ENCODE measurements around the gene SUN5. TPM values are rescaled to one million over a fixed set of nuclear protein-coding genes. Genes with fewer than 3 reads are reported as not detected.

Gene SUN5
- total RNA-seq, 1 experiment from 2014 or later = not detected

GRCh38 chr20:33020278-33021161 is 16.3 kb upstream of the SUN5 start:
- Mint-ChIP-seq H3K27me3 (ENCODE audit: unreplicated experiment) (peaks cover 64% of the 10 kb centered on the region), H3K36me3 (ENCODE audit: insufficient read depth, unreplicated experiment) (no peaks in the 10 kb centered on the region), H3K9me3 (ENCODE audit: low read depth, unreplicated experiment) (no peaks in the 10 kb centered on the region), H3K27ac (ENCODE audit: unreplicated experiment) (no peak overlapping the region), H3K4me3 (ENCODE audit: low read depth, unreplicated experiment) (no peak overlapping the region), H3K4me1 (ENCODE audit: low read depth, unreplicated experiment) (no peaks in the 10 kb centered on the region)
- CTCF ChIA-PET = no interaction called here
- DNase-seq = no peak
- TF ChIP-seq CTCF (IDR thresholded peaks at IDR 0.05; ENCODE audit: unreplicated experiment) = no peak
- intact Hi-C loops (cut with micrococcal nuclease; ENCODE audit: unreplicated experiment) = no loop called here
- BruUV-seq (replicated peaks) = no TSS peak

GRCh38 chr20:33019465-33020277 is 15.4 kb upstream of the SUN5 start:
- Mint-ChIP-seq H3K4me3 (ENCODE audit: low read depth, unreplicated experiment) (no peak overlapping the region), H3K9me3 (ENCODE audit: low read depth, unreplicated experiment) (no peaks in the 10 kb centered on the region), H3K4me1 (ENCODE audit: low read depth, unreplicated experiment) (no peaks in the 10 kb centered on the region), H3K27me3 (ENCODE audit: unreplicated experiment) (peaks cover 72% of the 10 kb centered on the region), H3K27ac (ENCODE audit: unreplicated experiment) (no peak overlapping the region), H3K36me3 (ENCODE audit: insufficient read depth, unreplicated experiment) (no peaks in the 10 kb centered on the region)
- CTCF ChIA-PET = interaction anchor here (1.4 kb wide), 1 partner anchor 17 kb away, joined by 3 read pairs; no protein-coding TSS in a partner anchor
- no TSS peak for BruUV-seq (replicated peaks)
- TF ChIP-seq CTCF (IDR thresholded peaks at IDR 0.05; ENCODE audit: unreplicated experiment) = no peak
- intact Hi-C loops (cut with micrococcal nuclease; ENCODE audit: unreplicated experiment) = no loop called here
- no peak for DNase-seq

- no peak for TF ChIP-seq CTCF (IDR thresholded peaks at IDR 0.05; ENCODE audit: unreplicated experiment)
- intact Hi-C loops (cut with micrococcal nuclease; ENCODE audit: unreplicated experiment) = no loop called here
- H3K4me1 Mint-ChIP-seq (ENCODE audit: low read depth, unreplicated experiment) = no peaks in the 10 kb centered on the region
- no peaks in the 10 kb centered on the region for H3K36me3 Mint-ChIP-seq (ENCODE audit: insufficient read depth, unreplicated experiment)
- CTCF ChIA-PET = interaction anchor here (1.4 kb wide), 1 partner anchor 16 kb away, joined by 3 read pairs; no protein-coding TSS in a partner anchor
- H3K27me3 Mint-ChIP-seq (ENCODE audit: unreplicated experiment) = peaks cover 85% of the 10 kb centered on the region
- H3K4me3 Mint-ChIP-seq (ENCODE audit: low read depth, unreplicated experiment) = no peak overlapping the region
- no TSS peak for BruUV-seq (replicated peaks)
- no peak overlapping the region for H3K27ac Mint-ChIP-seq (ENCODE audit: unreplicated experiment)
- no peak for DNase-seq
- no peaks in the 10 kb centered on the region for H3K9me3 Mint-ChIP-seq (ENCODE audit: low read depth, unreplicated experiment)
Measured at GRCh38 chr20:33018169-33018931, 14.1 kb upstream of the SUN5 start.

- Mint-ChIP-seq H3K4me1 (ENCODE audit: low read depth, unreplicated experiment) (no peaks in the 10 kb centered on the region), H3K36me3 (ENCODE audit: insufficient read depth, unreplicated experiment) (no peaks in the 10 kb centered on the region), H3K27ac (ENCODE audit: unreplicated experiment) (no peak overlapping the region), H3K9me3 (ENCODE audit: low read depth, unreplicated experiment) (no peaks in the 10 kb centered on the region), H3K27me3 (ENCODE audit: unreplicated experiment) (peaks cover 93% of the 10 kb centered on the region), H3K4me3 (ENCODE audit: low read depth, unreplicated experiment) (no peak overlapping the region)
- CTCF ChIA-PET = interaction anchor here (1.1 kb wide), 1 partner anchor 10 kb away, joined by 4 read pairs; no protein-coding TSS in a partner anchor
- intact Hi-C loops (cut with micrococcal nuclease; ENCODE audit: unreplicated experiment) = no loop called here
- DNase-seq = no peak
- TF ChIP-seq CTCF (IDR thresholded peaks at IDR 0.05; ENCODE audit: unreplicated experiment) = no peak
- no TSS peak for BruUV-seq (replicated peaks)
Measured at GRCh38 chr20:33017542-33017941, 13.3 kb upstream of the SUN5 start.

Measured in Calu3 (cell line).